Iris pigment epithelial cell (primary cell): ENCODE results near the gene MZT2B.
A peak's percentile ranks its signal among the peaks of the same experiment; 100 is the strongest.
"Not testable (repeated sequence)": the region's sequence is repeated elsewhere in the genome, so short reads cannot be mapped to it uniquely, and the experiment has no call there.

Experiments used
- DNase-seq: peaks from one replicate; pipeline ENCODE4 v3.0.0-alpha.2; 2011; ENCODE audit warnings: low read depth

MZT2B gene

DNA sequence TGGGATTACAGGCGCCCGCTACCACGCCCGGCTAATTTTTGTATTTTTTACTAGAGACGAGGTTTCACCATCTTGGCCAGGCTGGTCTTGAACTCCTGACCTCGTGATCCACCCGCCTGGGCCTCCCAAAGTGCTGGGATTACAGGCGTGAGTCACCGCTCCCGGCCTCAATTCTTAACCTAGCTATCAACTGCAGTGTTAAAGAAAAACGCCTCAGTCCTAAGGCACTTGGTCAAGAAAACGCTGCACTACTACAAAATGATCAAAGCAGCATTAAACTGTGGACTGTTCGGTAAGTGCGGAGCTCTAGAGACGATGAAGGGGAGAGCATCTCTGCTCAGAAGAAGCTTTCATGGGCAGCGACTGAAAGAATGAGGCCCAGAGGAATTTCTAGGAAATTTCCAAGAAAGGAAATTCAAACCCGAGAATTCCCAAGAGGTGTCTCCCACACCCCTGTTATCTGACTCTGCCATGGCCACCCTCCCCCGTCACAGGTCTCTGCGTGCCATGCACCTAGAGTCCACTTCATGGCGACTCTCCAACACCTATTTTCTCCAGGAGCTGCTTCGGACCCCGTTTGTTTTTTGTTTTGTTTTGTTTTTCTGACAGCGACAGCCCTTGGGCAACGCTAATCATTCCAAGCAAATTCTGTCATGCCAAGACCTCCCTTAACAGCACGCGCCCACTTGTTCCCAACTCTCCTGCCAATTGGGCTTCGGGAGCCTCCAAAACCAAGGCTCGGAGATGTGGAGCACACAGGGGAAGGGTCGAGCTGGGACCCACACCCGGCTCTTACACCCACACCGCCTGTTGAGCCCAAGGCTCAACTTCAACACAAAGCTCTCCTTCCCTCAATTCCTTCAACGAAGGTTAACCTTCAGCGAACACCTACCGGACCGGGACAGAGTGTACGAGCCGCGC lies 1.4 kb upstream of the MZT2B start:
- peak; percentile 47 for DNase-seq

DNA sequence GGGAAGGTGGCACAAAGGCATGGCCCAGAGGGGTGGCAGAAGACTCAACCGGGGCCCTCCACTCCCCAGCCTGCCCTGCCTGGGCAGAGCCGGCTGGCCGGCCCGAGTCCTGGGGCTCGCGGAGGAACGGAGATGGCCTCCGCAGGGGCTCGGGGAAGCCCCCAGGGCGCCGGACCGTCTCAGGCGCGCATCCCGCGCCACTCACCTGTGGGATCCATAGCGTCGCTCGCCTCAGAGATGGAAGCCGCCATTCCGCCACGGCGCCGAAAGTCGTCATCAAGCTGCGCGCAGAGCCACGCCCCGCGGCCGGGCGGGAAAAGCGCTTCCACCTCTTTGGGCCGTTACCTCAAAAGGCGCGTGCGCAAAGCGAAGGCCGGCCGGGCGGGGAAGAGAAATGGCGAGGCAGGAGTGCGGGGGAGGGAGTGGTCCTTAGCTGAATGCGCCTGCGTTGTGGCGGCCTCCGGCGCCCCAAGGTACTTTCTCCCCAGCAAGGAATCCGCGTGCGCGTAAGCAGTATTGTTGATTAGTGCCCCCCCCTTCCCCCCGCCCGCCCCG lies 660 bp upstream of the MZT2B start, which contains the start of gene SMPD4:
Gene SMPD4, minus strand, starts transcription at position 278 of the 555 bp plus-strand sequence. CDS start 5,010 bp downstream, outside the sequence.
- peak; percentile 94 for DNase-seq

DNA sequence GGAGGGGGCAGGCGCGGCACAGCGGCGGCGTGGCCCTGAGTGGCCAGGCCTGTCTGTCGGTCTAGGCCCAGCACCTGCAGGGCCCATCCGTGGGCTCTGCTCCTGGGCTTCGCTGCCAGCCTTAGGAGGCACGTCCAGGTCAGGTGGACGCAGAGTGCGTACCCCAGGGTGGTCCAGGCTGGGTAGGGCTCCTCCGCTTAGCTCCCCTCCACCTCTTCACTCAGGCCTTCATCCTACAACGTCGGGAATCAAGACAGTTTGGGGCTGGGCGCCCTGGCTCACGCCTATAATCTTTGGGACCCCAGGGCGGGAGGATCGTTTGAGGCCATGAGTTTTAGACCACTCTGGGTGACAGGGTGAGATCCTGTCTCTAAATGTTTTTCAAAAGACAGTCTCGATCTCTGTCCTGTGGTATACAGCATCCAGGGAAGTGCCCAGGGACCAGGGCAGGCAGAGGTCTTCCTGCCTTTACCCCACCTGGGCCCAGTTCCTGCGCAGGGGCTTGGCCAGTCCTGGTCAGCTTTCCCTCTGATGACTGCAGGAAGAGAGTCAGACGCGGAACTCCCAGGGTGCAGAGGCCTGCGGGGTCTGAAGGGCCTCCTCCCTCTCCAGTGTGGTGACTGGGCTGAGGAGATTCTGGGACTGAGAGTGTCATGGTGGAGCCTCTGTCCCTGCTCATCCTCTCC lies 907 bp downstream of the MZT2B start:
- peak; percentile 20 for DNase-seq

DNA sequence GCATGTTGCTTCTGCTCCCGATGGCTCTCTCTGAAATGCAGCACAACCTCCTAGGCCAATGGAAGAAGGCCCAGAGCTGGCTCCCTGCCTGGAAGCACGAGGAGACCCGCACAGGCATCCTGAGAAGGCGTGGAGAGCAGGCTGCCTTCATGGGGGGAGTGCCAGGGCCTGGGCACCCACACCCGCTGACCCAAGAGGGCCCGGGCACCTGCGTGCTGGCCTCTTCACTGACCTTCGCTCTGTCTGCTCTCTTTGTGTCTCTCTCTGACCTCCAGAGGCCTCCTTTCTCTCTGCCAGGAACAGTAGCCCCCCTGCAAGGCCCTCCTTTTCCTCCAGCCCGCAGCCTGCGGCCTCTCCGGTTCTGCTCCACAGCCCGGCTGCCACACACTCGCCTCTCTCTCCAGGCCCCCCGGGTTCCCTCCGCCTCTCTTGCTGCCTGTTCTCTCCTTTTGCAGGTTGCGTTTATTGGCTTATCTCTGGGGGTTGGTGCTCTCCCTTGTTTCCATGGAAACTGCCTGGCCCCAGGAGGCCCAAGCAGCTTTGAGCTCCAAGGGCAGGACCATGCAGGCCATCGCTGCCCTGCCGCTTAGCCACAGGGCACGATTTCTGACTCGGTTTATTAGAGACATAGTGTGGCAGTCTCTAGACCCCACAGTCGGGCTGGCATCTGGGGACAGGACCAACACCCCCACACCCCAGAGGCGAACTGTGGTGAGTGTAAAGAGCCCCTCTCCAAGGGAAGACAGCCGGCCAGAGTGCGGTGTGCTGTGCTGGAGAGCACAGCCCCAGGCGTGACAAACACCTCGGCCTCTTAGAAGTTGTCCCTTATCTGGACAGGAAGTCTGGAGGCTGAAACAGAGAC lies 1.7 kb downstream of the MZT2B start:
- DNase-seq, result peak; percentile 38

DNA sequence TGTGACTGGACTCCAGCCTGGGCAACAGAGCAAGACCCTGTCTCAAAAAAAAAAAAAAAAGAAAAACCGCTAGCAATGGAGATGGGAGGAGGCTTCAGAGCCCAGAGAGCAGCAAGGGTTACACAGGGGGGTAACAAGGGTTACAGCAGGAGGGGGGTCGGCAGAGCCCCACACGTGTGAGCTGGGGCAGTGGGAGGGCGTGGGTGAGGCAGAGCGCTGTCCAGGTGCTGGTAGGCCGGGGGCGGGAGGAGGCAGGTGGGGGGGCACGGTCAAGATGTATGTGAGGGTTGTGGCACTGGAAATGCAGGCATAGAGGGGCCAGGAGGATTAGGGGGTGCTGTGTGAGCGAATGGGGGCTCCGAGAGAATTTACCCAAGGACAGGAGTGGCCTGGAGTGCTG lies 3.4 kb downstream of the MZT2B start:
- DNase-seq, result no peak

DNA sequence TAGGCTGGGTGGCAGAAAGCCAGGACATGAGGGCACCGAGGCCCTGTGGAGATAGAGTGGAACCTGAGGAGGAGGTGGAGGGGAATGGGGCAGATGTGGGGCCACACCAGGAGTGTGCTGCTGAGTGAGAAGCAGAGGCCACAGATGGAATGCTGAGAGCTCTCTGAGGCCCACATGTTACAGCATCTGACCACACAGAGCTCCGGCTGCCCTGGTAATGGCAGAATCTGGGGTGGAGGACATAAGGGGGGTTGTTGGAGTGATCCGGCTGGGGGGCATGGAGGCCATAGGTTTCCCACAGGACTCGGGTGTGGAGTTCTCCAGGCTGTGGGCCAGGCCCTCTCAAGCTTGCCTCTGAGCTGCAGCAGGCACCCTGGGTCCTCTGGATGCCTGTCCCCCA lies 3.8 kb downstream of the MZT2B start:
- DNase-seq, result no peak

DNA sequence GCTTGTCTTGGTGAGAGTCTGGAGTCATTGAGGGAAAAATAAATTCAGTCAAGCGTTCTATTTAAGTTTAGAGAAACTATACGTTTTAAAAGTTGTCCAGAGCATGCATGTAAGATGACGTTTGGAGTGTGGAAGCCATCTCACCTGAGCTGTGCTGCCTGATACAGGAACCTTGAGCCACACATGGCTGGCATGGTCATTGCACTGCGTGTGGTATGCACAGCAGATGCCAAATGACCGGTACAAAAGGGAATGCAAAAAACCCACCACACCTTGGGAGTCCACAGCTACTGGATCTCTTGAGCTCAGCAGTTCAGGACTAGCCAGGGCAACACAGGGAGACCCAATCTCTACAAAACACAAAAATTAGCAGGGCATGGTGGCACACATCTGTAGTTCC lies 4.3 kb downstream of the MZT2B start:
- DNase-seq, result no peak

DNA sequence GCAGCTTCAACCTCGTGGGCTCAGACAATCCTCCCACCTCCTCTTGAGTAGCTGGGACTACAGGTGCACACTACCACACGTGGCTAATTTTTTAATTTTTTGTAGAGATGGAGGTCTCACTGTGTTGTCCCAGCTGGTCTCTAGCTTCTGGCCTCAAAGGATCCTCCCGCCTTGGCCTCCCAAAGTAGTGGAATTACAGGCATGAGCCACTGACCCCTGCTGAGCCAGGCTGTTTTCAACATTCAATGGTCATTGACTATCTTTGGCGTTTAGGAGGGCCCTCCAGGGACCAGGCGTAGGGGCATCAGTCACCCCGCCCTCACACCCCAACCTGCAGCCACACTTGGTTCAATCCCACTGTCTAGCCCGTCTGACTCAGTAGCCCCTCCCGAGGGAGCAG lies 5.2 kb downstream of the MZT2B start:
- DNase-seq, result no peak

DNA sequence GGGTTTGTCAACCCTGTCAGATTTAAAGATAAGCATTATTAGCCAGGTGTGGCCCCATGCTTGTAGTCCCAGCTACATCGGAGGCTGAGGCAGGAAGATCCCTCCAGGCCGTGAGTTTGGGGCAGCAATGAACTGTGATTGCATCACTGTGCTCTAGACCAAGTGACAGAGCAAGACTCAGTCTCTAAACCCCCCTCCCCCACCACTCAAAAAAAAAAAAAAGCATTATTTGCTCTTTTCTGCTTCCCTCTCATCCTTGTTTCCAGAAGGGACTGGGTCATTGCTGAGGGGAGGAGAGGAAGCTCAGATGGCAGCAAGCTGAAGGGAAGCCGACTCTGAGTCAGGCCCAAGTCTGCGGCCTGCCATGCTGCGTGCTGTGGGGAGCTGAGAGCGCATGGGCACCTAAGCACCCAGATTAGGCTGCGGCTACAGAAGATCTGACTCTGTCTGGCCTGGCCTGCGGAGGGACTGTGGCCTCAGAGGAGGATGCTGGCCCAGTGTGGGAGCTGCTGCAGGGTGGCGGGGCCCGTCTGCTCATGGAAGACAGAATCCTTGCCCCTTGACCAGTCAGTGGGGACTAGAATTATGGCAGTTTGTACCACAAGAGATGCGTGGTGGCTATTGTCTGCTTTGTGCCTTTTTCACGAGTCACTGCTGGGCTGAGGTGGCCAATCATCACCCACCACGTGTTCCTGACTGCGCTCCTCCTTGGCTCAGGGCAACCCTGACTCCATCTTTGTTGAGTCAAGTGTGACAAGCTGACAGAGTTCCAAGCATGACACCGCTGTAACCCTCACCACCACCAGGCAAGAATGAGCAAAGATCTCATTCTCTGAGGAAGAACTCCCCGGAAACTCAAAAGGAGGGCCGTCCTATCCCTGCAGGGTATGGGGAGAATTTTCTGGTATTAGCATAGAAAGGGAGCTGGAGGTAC lies 6.1 kb downstream of the MZT2B start:
- not testable (repeated sequence) for DNase-seq

DNA sequence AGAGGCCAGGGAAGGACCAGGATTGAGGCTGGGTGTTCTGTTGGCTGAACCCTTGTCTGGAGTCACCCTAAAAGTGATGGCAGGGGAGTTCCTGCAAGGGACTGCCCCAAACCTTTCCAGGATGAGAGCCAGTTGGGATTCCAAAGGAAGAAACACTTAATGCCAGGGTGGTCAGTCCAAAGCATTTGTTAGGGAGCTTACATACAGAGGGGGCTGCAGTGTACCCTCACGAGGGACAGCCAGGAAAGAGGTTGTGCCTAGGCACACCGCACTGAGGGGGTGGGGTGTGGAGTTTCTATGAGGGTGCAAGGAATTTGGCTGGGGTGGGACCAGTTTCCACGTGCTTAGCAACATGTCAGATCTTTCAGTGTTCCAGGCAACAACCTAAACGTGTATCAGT lies 6.9 kb downstream of the MZT2B start:
- not testable (repeated sequence) for DNase-seq

DNA sequence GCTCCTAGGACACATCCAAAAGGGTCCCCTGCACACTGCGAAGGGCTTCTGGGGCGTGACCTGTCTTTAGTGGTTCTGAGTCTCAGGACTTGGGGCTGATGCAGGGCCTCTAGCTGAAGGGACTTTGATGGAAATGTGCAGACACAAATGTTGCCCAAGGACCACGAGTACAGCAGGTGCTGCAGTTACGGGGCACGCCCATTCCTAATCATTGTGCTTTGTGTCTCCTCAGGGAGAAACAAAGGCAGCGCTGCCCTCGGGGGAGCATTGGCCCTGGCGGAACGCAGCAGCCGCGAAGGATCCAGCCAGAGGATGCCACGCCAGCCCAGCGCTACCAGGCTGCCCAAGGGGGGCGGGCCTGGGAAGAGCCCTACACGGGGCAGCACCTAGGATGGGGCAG lies 8.2 kb downstream of the MZT2B start:
- no peak for DNase-seq

DNA sequence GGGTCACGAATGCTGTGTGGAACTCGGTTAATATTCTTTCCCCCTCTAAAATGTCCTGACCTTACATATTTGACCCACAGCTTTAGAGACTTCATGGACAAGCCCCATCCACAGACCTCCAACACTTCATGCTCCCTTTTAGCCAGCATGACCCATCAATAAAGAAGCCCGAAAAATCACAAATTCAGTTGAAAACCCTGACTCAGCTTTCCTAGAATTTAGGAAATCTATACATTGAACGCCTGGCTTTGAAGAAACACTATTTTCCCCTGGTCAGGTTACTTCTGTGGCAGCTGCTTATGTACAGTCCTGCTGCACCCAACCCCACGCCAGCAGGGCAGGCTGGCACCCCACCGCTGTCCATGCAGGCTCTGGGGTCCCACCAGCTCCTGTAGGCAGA lies 9.3 kb downstream of the MZT2B start:
- not testable (repeated sequence) for DNase-seq

DNA sequence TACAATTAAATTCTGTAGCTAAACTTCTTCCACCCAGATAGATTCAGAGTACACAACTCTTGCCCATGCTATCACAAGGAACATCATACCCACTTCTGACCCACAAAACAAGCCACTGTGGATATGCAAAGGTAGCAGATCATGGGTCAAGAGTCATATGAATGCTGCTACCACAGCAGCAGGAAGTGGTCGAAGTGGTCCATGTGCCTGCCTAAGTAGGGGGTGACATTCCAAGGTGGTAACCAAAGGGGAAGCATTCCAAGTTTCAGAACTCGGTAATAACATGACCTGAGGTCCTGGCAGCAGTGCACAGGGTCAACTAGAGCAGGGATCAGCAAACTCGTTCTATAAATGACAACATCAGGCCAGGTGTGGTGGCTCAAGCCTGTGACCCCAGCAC lies 10.4 kb downstream of the MZT2B start:
- DNase-seq, result not testable (repeated sequence)

DNA sequence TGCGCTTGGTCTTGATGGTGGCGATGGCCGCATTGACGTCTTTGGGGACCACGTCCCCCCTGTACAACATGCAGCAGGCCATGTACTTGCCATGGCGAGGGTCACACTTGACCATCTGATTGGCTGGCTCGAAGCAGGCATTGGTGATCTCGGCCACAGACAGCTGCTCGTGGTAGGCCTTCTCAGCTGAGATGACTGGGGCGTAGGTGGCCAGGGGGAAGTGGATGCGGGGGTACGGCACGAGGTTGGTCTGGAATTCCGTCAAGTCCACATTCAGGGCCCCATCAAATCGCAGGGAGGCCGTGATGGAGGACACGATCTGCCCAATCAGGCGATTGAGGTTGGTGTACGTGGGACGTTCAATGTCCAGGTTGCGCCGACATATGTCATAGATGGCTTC lies 11.8 kb downstream of the MZT2B start:
- DNase-seq, result not testable (repeated sequence)

DNA sequence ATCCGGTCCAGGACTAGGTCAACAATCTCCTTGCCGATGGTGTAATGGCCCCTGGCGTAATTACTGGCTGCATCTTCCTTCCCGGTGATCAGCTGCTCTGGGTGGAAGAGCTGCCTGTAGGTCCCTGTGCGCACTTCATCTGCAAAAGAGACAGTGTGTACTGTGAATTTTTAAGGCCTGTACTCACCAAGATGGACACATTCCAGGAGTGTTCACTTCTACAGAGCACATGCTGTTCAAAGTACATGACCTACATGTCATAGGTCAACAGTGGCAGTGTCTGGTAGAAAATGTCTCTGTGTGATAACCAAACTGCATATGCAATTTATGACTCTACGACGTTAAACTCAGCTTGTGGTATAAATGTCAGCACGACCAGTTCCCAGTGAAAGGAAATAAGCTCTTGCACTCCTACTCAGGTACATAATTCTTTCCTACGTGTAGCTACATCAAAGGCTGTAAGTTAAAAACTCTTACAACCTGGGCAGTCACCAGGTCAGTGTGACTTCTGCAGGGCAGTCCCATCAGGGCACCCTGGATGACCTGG lies 13.1 kb downstream of the MZT2B start:
- DNase-seq, result not testable (repeated sequence)

DNA sequence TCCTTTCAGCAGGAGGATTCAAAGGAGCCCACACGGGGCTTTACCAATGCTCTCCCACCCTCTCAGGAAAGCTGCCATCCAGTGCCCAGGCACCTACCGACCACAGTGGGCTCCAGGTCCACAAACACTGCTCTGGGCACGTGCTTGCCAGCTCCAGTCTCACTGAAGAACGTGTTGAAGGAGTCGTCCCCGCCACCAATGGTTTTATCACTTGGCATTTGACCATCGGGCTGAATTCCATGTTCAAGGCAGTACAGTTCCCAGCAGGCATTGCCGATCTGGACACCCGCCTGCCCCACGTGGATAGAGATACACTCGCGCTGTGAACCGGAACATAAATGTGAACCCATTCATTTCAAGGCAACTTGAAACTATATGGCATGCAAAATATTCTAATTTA lies 14.0 kb downstream of the MZT2B start:
- not testable (repeated sequence) for DNase-seq

DNA sequence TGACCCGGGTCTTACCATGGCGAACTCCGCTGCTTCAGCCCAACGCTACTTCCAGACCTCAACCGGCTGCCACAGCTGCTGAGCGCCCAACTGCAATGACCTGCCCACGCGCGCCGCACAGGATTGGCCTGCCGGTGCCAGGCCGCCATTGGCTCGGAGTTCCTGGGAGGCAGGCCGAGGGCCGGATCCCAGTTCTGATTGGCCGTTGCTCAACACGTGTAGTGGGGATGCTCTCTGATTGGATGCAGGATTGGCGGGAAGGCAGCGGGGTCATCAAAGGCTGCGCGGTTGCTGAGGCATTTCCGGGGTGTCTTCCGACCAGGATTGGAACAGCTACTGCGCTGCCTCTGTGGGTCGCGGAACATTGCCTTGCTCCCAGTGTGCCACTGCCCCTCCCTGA lies 16.3 kb downstream of the MZT2B start, which contains the start of gene TUBA3E:
Gene TUBA3E, minus strand, starts transcription at position 97 of the 400 bp plus-strand sequence. Its CDS starts 79 bp downstream, at position 18.
- no peak for DNase-seq

DNA sequence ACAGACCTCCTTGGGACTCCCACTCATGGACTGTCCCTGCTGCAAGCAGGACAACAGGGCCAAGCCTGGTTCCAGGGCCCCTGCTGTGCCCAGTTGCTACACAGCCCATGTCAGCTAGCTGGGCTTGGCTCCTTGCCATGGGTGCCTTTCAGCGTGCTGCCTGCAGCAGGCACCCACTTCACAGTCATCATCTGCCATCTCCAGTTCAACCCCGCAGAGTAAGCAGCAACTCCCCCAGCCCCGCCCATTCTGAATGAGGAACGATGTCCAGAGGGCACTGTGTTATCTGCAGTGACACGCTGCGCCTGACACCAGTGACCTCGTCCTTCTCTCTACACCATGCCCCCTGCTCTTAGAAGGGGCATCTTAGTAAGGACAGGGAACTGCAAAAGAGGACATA lies 20.5 kb downstream of the MZT2B start:
- DNase-seq, result not testable (repeated sequence)

DNA sequence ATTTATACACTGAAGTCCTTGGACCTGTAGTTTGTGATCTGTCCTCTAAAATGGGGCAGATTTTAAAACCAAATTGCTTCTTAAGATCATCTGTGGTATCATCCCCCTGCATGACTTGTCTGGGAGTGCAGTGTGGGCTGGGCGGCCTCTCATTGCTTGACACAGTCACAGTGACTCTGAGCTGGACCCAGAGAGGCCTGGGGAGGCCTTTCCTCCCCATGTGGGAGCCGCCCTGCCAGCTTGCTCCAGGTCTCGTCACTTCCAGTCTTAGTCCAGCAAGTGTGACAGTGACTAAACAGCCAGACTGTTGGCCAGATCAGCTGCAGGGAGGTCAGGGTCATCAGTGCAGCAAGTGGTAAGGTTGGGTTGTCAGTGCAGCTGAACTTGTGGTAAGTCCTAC lies 21.1 kb downstream of the MZT2B start:
- not testable (repeated sequence) for DNase-seq

DNA sequence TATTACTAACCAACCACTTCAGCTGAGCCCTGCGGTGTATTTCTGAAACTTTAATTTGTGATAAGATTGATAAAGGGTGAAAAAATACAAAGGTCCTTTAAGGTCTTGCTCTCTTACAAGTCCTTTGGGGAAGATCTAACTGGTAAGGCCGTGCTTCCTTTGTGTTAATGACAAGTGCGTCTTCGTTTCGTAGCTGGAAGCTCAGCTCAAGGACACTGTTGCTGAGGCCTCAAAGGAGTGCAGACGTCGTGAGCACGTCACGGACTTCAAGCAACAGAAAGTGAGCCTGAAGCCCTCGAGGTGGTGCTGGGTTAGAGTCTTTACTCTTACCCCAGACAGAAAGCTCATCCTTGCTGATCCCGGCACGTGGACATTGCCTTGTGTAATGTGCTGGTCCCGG lies 25.0 kb downstream of the MZT2B start:
- not testable (repeated sequence) for DNase-seq
